Neutrophil (primary cell): ENCODE results near the gene OBI1.

Experiments used
- H3K27ac ChIP-seq: fragments of 200-600 bp; sonication (generic); 2 replicates; pipeline ENCODE4 v1.5.1; 2016; ENCODE audit warnings: mild to moderate bottlenecking, moderate library complexity
- H3K27me3 ChIP-seq: fragments of 200-600 bp; sonication (generic); 2 replicates; pipeline ENCODE4 v1.6.0; 2016; ENCODE audit warnings: mild to moderate bottlenecking
- H3K36me3 ChIP-seq: fragments of 200-600 bp; sonication (generic); 2 replicates; pipeline ENCODE4 v1.5.1; 2017
- H3K4me1 ChIP-seq, 2 experiments: fragments of 200-600 bp in 1 of 2; sonication (generic) in 1 of 2; 1 replicate in 1 of 2; 2 replicates in 1 of 2; pipeline versions ENCODE4 v1.5.1 to v1.6.1; 2013 to 2016; ENCODE audit warnings: low read depth in 1 of 2, low read length in 1 of 2, mild to moderate bottlenecking in 1 of 2, moderate library complexity in 1 of 2; ENCODE audit not compliant: control insufficient read depth in 1 of 2, insufficient read depth in 1 of 2
- H3K4me3 ChIP-seq, 2 experiments: fragments of 200-600 bp in 1 of 2; sonication (generic) in 1 of 2; 1 replicate in 1 of 2; 2 replicates in 1 of 2; pipeline ENCODE4 v1.5.1; 2013 to 2016; ENCODE audit warnings: low read depth in 1 of 2, low read length in 1 of 2, mild to moderate bottlenecking in 1 of 2, moderate library complexity in 1 of 2
- H3K9me3 ChIP-seq: fragments of 200-600 bp; sonication (generic); 2 replicates; pipeline ENCODE4 v1.5.1; 2016
- CTCF ChIP-seq: fragments of 200-600 bp; sonication (generic); IDR thresholded peaks from 2 replicates; pipeline ENCODE4 v1.5.1; 2016; ENCODE audit warnings: antibody characterized with exemption

The OBI1 gene

GRCh38 chr13:78598116-78598781 lies 60.7 kb downstream of the OBI1 start:
- Histone ChIP-seq H3K36me3 (no peaks in the 10 kb centered on the region), H3K27ac (no peak overlapping the region), H3K4me3 (no peak overlapping the region), H3K27me3 (peaks cover 97% of the 10 kb centered on the region), H3K4me1 (peaks cover 38 to 50% of the 10 kb centered on the region in 2 experiments), H3K9me3 (no peaks in the 10 kb centered on the region)
- TF ChIP-seq CTCF, result no peak

- Histone ChIP-seq H3K9me3 (no peaks in the 10 kb centered on the region), H3K27me3 (peaks cover 97% of the 10 kb centered on the region), H3K4me1 (peaks cover 32 to 43% of the 10 kb centered on the region in 2 experiments), H3K36me3 (no peaks in the 10 kb centered on the region), H3K27ac (no peak overlapping the region), H3K4me3 (no peak overlapping the region)
- no peak for TF ChIP-seq CTCF
These were observed 61.4 kb downstream of the OBI1 start for GRCh38 chr13:78597602-78597932.

GRCh38 chr13:78596736-78597601 lies 62.0 kb downstream of the OBI1 start:
- Histone ChIP-seq H3K9me3 (no peaks in the 10 kb centered on the region), H3K36me3 (no peaks in the 10 kb centered on the region), H3K4me1 (peaks cover 28 to 39% of the 10 kb centered on the region in 2 experiments), H3K27ac (no peak overlapping the region), H3K27me3 (peaks cover 98% of the 10 kb centered on the region), H3K4me3 (peak overlapping the region in 1 of 2 experiments; percentile 47)
- TF ChIP-seq CTCF, result no peak

- no peak overlapping the region for H3K27ac ChIP-seq
- no peak for TF ChIP-seq CTCF
- no peaks in the 10 kb centered on the region for H3K36me3 ChIP-seq
- no peaks in the 10 kb centered on the region for H3K9me3 ChIP-seq
- peaks cover 100% of the 10 kb centered on the region for H3K27me3 ChIP-seq
- peaks cover 25 to 35% of the 10 kb centered on the region in 2 experiments for H3K4me1 ChIP-seq
- H3K4me3 ChIP-seq, result peak overlapping the region; percentile 12 to 47
These were observed 62.6 kb downstream of the OBI1 start for GRCh38 chr13:78596399-78596735.

GRCh38 chr13:78595495-78596398 lies 63.2 kb downstream of the OBI1 start:
- no peak overlapping the region for H3K27ac ChIP-seq

More at GRCh38 chr13:78595495-78596398, 63.2 kb downstream of the OBI1 start:
- H3K9me3 ChIP-seq, result no peaks in the 10 kb centered on the region
- H3K4me1 ChIP-seq, result peaks cover 22 to 30% of the 10 kb centered on the region in 2 experiments
- peak overlapping the region; percentile 12 to 47 for H3K4me3 ChIP-seq
- no peak for TF ChIP-seq CTCF
- H3K27me3 ChIP-seq, result peaks cover 100% of the 10 kb centered on the region
- H3K36me3 ChIP-seq, result no peaks in the 10 kb centered on the region
